ENCODE results near the gene FOXP1. TPM values are rescaled to one million over a fixed set of nuclear protein-coding genes. Genes with fewer than 3 reads are reported as not detected.

FOXP1 gene
- total RNA-seq, 1 experiment from 2014 or later = 24.8 TPM

GRCh38 chr3:71273453-71273852 lies 310.1 kb downstream of the FOXP1 start:
- Histone ChIP-seq H3K4me3 (no peak overlapping the region), H3K27ac (no peak overlapping the region), H3K36me3 (no peaks in the 10 kb centered on the region), H3K9me3 (replicated peaks) (no peaks in the 10 kb centered on the region), H3K27me3 (no peaks in the 10 kb centered on the region), H3K4me1 (no peaks in the 10 kb centered on the region)
- no peak for DNase-seq

GRCh38 chr3:71271596-71271995 lies 311.9 kb downstream of the FOXP1 start:
- Histone ChIP-seq H3K4me1 (no peaks in the 10 kb centered on the region), H3K27me3 (no peaks in the 10 kb centered on the region), H3K9me3 (replicated peaks) (no peaks in the 10 kb centered on the region), H3K36me3 (no peaks in the 10 kb centered on the region), H3K4me3 (no peak overlapping the region), H3K27ac (no peak overlapping the region)
- DNase-seq = no peak

- Histone ChIP-seq H3K4me3 (no peak overlapping the region), H3K9me3 (replicated peaks) (no peaks in the 10 kb centered on the region), H3K4me1 (no peaks in the 10 kb centered on the region), H3K36me3 (no peaks in the 10 kb centered on the region), H3K27ac (no peak overlapping the region), H3K27me3 (no peaks in the 10 kb centered on the region)
- DNase-seq = no peak
Measured at GRCh38 chr3:71269906-71270305, 313.6 kb downstream of the FOXP1 start.

GRCh38 chr3:71268462-71268999 lies 315.0 kb downstream of the FOXP1 start:
- Histone ChIP-seq H3K9me3 (replicated peaks) (no peaks in the 10 kb centered on the region), H3K27ac (no peak overlapping the region), H3K36me3 (no peaks in the 10 kb centered on the region), H3K27me3 (no peaks in the 10 kb centered on the region), H3K4me1 (no peaks in the 10 kb centered on the region), H3K4me3 (no peak overlapping the region)
- DNase-seq = no peak

GRCh38 chr3:71266875-71267274 lies 316.7 kb downstream of the FOXP1 start:
- Histone ChIP-seq H3K27ac (no peak overlapping the region), H3K4me3 (no peak overlapping the region), H3K4me1 (no peaks in the 10 kb centered on the region), H3K27me3 (no peaks in the 10 kb centered on the region), H3K36me3 (no peaks in the 10 kb centered on the region), H3K9me3 (replicated peaks) (no peaks in the 10 kb centered on the region)
- no peak for DNase-seq

GRCh38 chr3:71265365-71265915 lies 318.1 kb downstream of the FOXP1 start:
- no peaks in the 10 kb centered on the region for H3K4me1 ChIP-seq
- no peaks in the 10 kb centered on the region for H3K27me3 ChIP-seq
- H3K27ac ChIP-seq = no peak overlapping the region
- H3K9me3 ChIP-seq (replicated peaks) = no peaks in the 10 kb centered on the region
- DNase-seq = no peak
- H3K36me3 ChIP-seq = no peaks in the 10 kb centered on the region
- no peak overlapping the region for H3K4me3 ChIP-seq

- no peak overlapping the region for H3K4me3 ChIP-seq
- DNase-seq = no peak
- H3K4me1 ChIP-seq = no peaks in the 10 kb centered on the region
Measured at GRCh38 chr3:71264840-71265239, 318.7 kb downstream of the FOXP1 start.

GRCh38 chr3:71262364-71263265 lies 320.9 kb downstream of the FOXP1 start:
- no peak for DNase-seq
- H3K4me1 ChIP-seq = no peaks in the 10 kb centered on the region
- no peaks in the 10 kb centered on the region for H3K27me3 ChIP-seq
- H3K4me3 ChIP-seq = no peak overlapping the region
- no peak overlapping the region for H3K27ac ChIP-seq
- no peaks in the 10 kb centered on the region for H3K36me3 ChIP-seq
- H3K9me3 ChIP-seq (replicated peaks) = no peaks in the 10 kb centered on the region

More at GRCh38 chr3:71264840-71265239, 318.7 kb downstream of the FOXP1 start:
- H3K27me3 ChIP-seq = no peaks in the 10 kb centered on the region
- no peak overlapping the region for H3K27ac ChIP-seq
- no peaks in the 10 kb centered on the region for H3K36me3 ChIP-seq
- H3K9me3 ChIP-seq (replicated peaks) = no peaks in the 10 kb centered on the region

- DNase-seq = no peak
- Histone ChIP-seq H3K27me3 (no peaks in the 10 kb centered on the region), H3K9me3 (replicated peaks) (no peaks in the 10 kb centered on the region), H3K27ac (no peak overlapping the region), H3K4me1 (no peaks in the 10 kb centered on the region), H3K4me3 (no peak overlapping the region), H3K36me3 (no peaks in the 10 kb centered on the region)
Measured at GRCh38 chr3:71260782-71261181, 322.7 kb downstream of the FOXP1 start.

- DNase-seq = no peak
- Histone ChIP-seq H3K9me3 (replicated peaks) (no peaks in the 10 kb centered on the region), H3K27ac (no peak overlapping the region)
Measured at GRCh38 chr3:71258526-71258925, 325.0 kb downstream of the FOXP1 start.

GRCh38 chr3:71258116-71258515 lies 325.4 kb downstream of the FOXP1 start:
- H3K27ac ChIP-seq = no peak overlapping the region
- H3K9me3 ChIP-seq (replicated peaks) = no peaks in the 10 kb centered on the region
- DNase-seq = no peak
- no peak overlapping the region for H3K4me3 ChIP-seq
- H3K27me3 ChIP-seq = no peaks in the 10 kb centered on the region
- H3K4me1 ChIP-seq = no peaks in the 10 kb centered on the region
- H3K36me3 ChIP-seq = no peaks in the 10 kb centered on the region

More at GRCh38 chr3:71258526-71258925, 325.0 kb downstream of the FOXP1 start:
- no peaks in the 10 kb centered on the region for H3K36me3 ChIP-seq
- no peak overlapping the region for H3K4me3 ChIP-seq
- no peaks in the 10 kb centered on the region for H3K4me1 ChIP-seq
- H3K27me3 ChIP-seq = no peaks in the 10 kb centered on the region

- H3K27me3 ChIP-seq = no peaks in the 10 kb centered on the region
- H3K4me1 ChIP-seq = no peaks in the 10 kb centered on the region
- no peak overlapping the region for H3K4me3 ChIP-seq
- H3K9me3 ChIP-seq (replicated peaks) = no peaks in the 10 kb centered on the region
- H3K27ac ChIP-seq = no peak overlapping the region
- DNase-seq = no peak
- no peaks in the 10 kb centered on the region for H3K36me3 ChIP-seq
Measured at GRCh38 chr3:71255498-71255897, 328.0 kb downstream of the FOXP1 start.

GRCh38 chr3:71254281-71255057 lies 329.1 kb downstream of the FOXP1 start:
- Histone ChIP-seq H3K27me3 (no peaks in the 10 kb centered on the region), H3K27ac (no peak overlapping the region), H3K9me3 (replicated peaks) (no peaks in the 10 kb centered on the region), H3K4me3 (no peak overlapping the region), H3K4me1 (no peaks in the 10 kb centered on the region), H3K36me3 (no peaks in the 10 kb centered on the region)
- no peak for DNase-seq

- H3K36me3 ChIP-seq = no peaks in the 10 kb centered on the region
- H3K9me3 ChIP-seq (replicated peaks) = no peaks in the 10 kb centered on the region
- H3K27ac ChIP-seq = no peak overlapping the region
- H3K27me3 ChIP-seq = no peaks in the 10 kb centered on the region
- H3K4me1 ChIP-seq = no peaks in the 10 kb centered on the region
- DNase-seq = no peak
- H3K4me3 ChIP-seq = no peak overlapping the region
Measured at GRCh38 chr3:71253169-71253568, 330.4 kb downstream of the FOXP1 start.

GRCh38 chr3:71252466-71252865 lies 331.1 kb downstream of the FOXP1 start:
- Histone ChIP-seq H3K4me1 (0 out of 2 replicates have a peak, but pooled peaks cover 3% of the 10 kb centered on the region), H3K4me3 (no peak overlapping the region), H3K9me3 (replicated peaks) (no peaks in the 10 kb centered on the region), H3K27me3 (no peaks in the 10 kb centered on the region), H3K27ac (no peak overlapping the region), H3K36me3 (no peaks in the 10 kb centered on the region)
- no peak for DNase-seq
